Kidney (tissue), 14 donors: ENCODE data around the gene SLC12A7. TPM values are rescaled to one million over a fixed set of nuclear protein-coding genes. Genes with fewer than 3 reads are reported as not detected.
"Not testable (repeated sequence)": the region's sequence is repeated elsewhere in the genome, so short reads cannot be mapped to it uniquely, and the experiment has no call there.

ENCODE experiments used
- DNase-seq, 5 donors: peaks; one replicate each; pipeline ENCODE4 v3.0.0-alpha.2; 2013 to 2020
- FAIRE-seq: peaks from 2 replicates; lab custom pipeline; 2012; peaks lifted over from hg19 to GRCh38; lab: Jason Lieb, UNC
- H3K27ac ChIP-seq, 2 donors: one replicate each; pipeline ENCODE4 v1.7.0; 2013; ENCODE audit warnings: low read depth in 2 of 2, low read length in 2 of 2, inconsistent platforms in 1 of 2
- H3K27me3 ChIP-seq: one replicate; pipeline ENCODE4 v1.7.1; 2013; ENCODE audit warnings: low read length, inconsistent platforms; ENCODE audit not compliant: control insufficient read depth, insufficient read depth
- H3K36me3 ChIP-seq, 3 donors: one replicate each; pipeline versions ENCODE4 v1.7.0 to v1.7.1; 2013; ENCODE audit warnings: low read length in 3 of 3, control low read depth in 1 of 3, inconsistent platforms in 1 of 3; ENCODE audit not compliant: insufficient read depth in 3 of 3, control insufficient read depth in 2 of 3
- H3K4me1 ChIP-seq, 3 donors: one replicate each; pipeline versions ENCODE4 v1.7.0 to v1.7.1; 2013; ENCODE audit warnings: low read length in 3 of 3, inconsistent platforms in 1 of 3, low read depth in 1 of 3; ENCODE audit not compliant: control insufficient read depth in 2 of 3, insufficient read depth in 2 of 3
- H3K4me3 ChIP-seq, 3 donors: one replicate each; pipeline versions ENCODE4 v1.7.0 to v1.8.1; 2013; ENCODE audit warnings: low read length in 3 of 3, control low read depth in 1 of 3, inconsistent platforms in 1 of 3
- H3K9ac ChIP-seq, 3 donors: one replicate each; pipeline versions ENCODE4 v1.7.0 to v1.7.1; 2013; ENCODE audit warnings: low read length in 3 of 3, control low read depth in 1 of 3, inconsistent platforms in 1 of 3
- H3K9me3 ChIP-seq, 3 donors: one replicate each; pipeline versions ENCODE4 v1.7.0 to v1.7.1; 2013; ENCODE audit warnings: low read length in 3 of 3, control low read depth in 1 of 3, inconsistent platforms in 1 of 3; ENCODE audit not compliant: control insufficient read depth in 2 of 3, insufficient read depth in 1 of 3
- intact Hi-C: fragments of 100-400 bp; cut with DNase I; formaldehyde crosslinking; loops from one replicate; pipeline ENCODE4 v1.11.1; 2022
- polyA plus RNA-seq: library from polyadenylated mRNA; stranded (reverse); fragments of 350-450 nt; fragmentation: Illumina TruSeq; extraction: RNeasy Lipid Tissue Mini Kit (QIAGEN cat#74804); gene quantifications from one replicate; pipeline ENCODE4 v1.2.3, GENCODE V29; 2014; ENCODE audit warnings: low read depth, low replicate concordance; ENCODE audit not compliant: insufficient read depth
- total RNA-seq: library from RNA; stranded (reverse); fragmentation: NEBNext Ultra II Directional; extraction: Animal tissue kit (Norgen Biotek cat#: 25700); gene quantifications from one replicate; pipeline ENCODE4 v1.2.1, GENCODE V29; 2021
- TF ChIP-seq, protein P1 (sequence below): IDR thresholded peaks from 3 replicates; pipeline ENCODE4 v1.5.1; 2012; ENCODE audit warnings: mild to moderate bottlenecking, moderate library complexity, borderline replicate concordance; ENCODE audit not compliant: insufficient read depth; ENCODE audit errors: extremely low read depth
- donor health status: control.
- donor health status: control.
- donor health status: control.
- donor health status: control.
- donor health status: control.
- donor health status: DM: yes; HTN: yes; CAD: no.
- donor health status: Normal renal cell carcinoma (clear cell type).

The SLC12A7 gene
- total and polyA plus RNA-seq, 2 donors from 2014 or later, result 28.2 to 92.9 TPM

DNA sequence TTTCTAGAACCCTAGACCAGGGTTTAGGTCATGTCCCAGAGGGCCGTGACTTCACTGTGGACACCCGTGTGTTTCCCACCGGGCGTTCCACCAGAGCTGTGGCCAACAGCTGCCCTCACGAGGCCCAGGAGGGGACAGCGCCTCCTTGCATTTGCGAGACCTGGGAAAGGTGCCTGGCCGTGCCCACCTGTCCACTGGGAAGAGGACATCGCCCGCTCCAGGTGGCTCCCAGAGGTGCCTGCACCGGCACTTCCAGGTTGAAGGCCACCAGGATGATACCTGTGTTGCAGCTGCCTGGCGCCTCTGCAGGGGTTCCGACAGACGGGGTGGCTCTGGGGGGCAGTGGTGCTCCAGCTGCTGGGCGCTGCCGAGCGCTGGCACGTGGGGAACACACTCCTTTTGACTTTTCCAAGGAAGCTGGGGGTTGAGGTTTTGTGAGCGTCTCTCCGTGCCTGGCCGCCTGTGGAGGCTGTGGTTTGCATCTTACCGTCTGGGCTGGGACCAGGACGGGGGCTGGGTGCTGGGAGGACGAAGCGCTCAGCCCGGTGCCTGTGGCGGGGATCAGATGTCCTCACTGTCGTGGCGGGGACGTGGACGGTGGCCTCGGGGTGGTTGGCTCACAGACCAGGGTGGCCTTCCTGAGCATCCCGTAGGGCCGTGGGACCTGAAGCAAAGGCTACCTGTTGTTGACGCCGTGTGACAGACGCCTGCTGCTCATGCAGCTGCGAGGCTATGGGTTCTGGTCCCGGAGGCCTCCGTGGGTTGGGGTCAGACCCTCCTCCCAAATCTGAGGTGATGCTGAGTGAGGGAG is 84.0 kb downstream of the SLC12A7 start:
- H3K9ac ChIP-seq, result no peak overlapping the region
- no peak overlapping the region for H3K4me3 ChIP-seq
- no peaks in the 10 kb centered on the region for H3K27me3 ChIP-seq
- H3K36me3 ChIP-seq, result no peaks in the 10 kb centered on the region
- TF ChIP-seq, protein P1, sequence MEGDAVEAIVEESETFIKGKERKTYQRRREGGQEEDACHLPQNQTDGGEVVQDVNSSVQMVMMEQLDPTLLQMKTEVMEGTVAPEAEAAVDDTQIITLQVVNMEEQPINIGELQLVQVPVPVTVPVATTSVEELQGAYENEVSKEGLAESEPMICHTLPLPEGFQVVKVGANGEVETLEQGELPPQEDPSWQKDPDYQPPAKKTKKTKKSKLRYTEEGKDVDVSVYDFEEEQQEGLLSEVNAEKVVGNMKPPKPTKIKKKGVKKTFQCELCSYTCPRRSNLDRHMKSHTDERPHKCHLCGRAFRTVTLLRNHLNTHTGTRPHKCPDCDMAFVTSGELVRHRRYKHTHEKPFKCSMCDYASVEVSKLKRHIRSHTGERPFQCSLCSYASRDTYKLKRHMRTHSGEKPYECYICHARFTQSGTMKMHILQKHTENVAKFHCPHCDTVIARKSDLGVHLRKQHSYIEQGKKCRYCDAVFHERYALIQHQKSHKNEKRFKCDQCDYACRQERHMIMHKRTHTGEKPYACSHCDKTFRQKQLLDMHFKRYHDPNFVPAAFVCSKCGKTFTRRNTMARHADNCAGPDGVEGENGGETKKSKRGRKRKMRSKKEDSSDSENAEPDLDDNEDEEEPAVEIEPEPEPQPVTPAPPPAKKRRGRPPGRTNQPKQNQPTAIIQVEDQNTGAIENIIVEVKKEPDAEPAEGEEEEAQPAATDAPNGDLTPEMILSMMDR, result no peak
- DNase-seq (peak in 1 of 5 donors; percentile 65), FAIRE-seq (no peak)
- intact Hi-C loops, result no loop called here
- no peak overlapping the region for H3K27ac ChIP-seq
- H3K9me3 ChIP-seq, result no peaks in the 10 kb centered on the region
- no peaks in the 10 kb centered on the region for H3K4me1 ChIP-seq

DNA sequence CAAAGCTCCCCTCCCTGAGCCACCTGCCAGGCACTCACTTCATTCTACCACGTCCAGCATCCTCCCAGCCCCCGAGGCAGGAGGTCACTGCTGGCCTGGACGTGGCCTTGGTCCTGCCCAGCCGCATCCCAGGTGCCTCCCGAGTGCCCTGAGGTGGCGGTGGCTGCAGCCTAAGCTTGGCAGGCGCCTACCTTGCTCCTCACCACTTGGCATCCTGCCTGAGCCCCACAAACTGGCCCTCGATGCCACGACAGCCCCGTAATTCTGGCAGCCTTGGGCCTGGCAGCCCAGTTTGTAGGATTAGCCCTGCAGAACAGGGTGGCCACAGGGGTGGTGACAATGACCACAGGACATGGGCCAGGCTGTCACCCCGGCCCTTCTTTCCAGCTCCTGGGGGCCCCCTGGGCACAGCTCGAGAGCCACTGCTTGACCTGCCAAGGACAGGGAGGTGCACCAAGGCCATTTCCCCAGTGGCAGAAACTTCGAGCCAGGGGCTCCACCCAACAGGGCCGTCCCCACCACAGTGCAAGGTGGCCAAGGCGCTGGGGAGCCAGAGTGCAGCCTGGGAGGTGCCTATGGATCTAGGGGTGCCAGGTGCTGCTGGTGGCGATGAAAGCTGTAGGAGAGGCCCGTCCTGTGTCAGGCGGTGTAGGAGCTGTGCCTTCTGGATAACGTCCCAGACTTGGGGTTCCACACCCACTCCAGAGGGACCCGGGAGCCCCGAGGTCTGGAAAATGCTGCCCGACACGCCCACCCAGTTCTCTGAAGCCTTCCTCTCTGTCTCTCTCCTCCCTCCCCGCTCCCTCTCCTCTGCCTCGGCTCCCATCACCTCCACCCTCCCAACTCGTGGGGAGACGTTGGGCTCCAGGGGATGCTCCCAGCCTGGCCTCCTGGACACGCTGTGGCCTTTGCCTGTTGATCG is 84.9 kb downstream of the SLC12A7 start:
- no peaks in the 10 kb centered on the region for H3K9me3 ChIP-seq
- no peaks in the 10 kb centered on the region for H3K27me3 ChIP-seq
- H3K27ac ChIP-seq, result no peak overlapping the region
- no peak overlapping the region for H3K9ac ChIP-seq
- H3K4me3 ChIP-seq, result no peak overlapping the region
- no peaks in the 10 kb centered on the region for H3K4me1 ChIP-seq
- intact Hi-C loops, result no loop called here
- FAIRE-seq (no peak), DNase-seq (peak in 1 of 5 donors; percentile 60)
- TF ChIP-seq, protein P1, result no peak
- no peaks in the 10 kb centered on the region for H3K36me3 ChIP-seq

DNA sequence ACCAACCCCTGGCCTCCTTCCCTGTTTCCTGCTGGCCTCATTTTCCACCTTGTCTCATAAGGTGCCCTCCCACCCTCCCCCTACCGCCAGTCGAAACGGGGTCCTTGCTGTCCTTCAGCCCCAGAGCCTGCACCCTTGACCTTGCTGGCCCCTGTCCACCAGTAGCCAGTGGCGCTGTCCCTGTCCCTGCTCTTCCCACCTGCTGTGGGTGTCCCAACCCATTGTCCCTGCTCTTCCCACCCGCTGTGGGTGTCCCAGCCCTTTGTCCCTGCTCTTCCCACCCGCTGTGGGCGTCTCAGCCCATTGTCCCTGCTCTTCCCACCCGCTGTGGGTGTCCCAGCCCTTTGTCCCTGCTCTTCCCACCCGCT is 89.9 kb downstream of the SLC12A7 start:
- FAIRE-seq, H3K4me3 ChIP-seq, H3K27ac ChIP-seq, intact Hi-C loops, H3K9ac ChIP-seq, H3K36me3 ChIP-seq, H3K9me3 ChIP-seq, H3K4me1 ChIP-seq, DNase-seq, H3K27me3 ChIP-seq: not testable (repeated sequence)
